Ishikawa (cell line): ENCODE measurements around the gene RGS12.

Source experiments
- FOXM1 ChIP-seq: IDR thresholded peaks from 2 replicates; pipeline ENCODE4 v1.6.1; 2012; ENCODE audit warnings: low read depth, borderline replicate concordance
- NFIC ChIP-seq: IDR thresholded peaks from 2 replicates; pipeline ENCODE4 v1.6.1; 2012

DNA sequence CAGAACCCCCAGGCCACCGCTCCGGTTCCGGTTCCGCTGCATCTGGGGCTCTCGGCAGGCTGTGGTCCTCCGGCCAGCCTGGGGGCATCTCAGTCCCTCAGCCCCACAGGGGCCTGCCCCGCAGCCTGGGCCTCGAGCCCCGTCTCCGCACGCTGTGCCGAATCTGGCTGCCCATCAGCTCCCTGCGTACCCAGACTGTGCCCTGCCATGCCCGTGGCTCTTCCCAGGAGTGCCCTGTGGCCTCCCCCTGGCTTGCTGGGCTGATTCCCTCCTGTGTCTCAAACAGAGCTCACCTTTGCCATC lies 44.7 kb upstream of the RGS12 start:
- no peak for TF ChIP-seq FOXM1
- TF ChIP-seq NFIC = no peak
